ENCODE measurements around the gene HNF4A.

GRCh38 chr20:44400671-44400969 is 45.1 kb downstream of the HNF4A start:
- no peak for TF ChIP-seq CTCF (IDR thresholded peaks at IDR 0.05; ENCODE audit: low read depth, low read length)
- no peak for TF ChIP-seq POLR2A (IDR thresholded peaks at IDR 0.05; ENCODE audit: extremely low read depth, insufficient read length)
- TF ChIP-seq MYC (IDR thresholded peaks at IDR 0.05; ENCODE audit: low read depth, low read length), result no peak

Data from NB4 (cell line).